Measurements from ENCODE around the gene ORC6. TPM values are rescaled to one million over a fixed set of nuclear protein-coding genes. Genes with fewer than 3 reads are reported as not detected.
A peak's percentile ranks its signal among the peaks of the same experiment; 100 is the strongest.

Gene ORC6
- total and polyA plus RNA-seq, 9 of the 15 experiments (the other 6 are each of a cell fraction or from before 2014, with no cell fraction given) = 18.7 to 71.4 (median 47.0) TPM

DNA sequence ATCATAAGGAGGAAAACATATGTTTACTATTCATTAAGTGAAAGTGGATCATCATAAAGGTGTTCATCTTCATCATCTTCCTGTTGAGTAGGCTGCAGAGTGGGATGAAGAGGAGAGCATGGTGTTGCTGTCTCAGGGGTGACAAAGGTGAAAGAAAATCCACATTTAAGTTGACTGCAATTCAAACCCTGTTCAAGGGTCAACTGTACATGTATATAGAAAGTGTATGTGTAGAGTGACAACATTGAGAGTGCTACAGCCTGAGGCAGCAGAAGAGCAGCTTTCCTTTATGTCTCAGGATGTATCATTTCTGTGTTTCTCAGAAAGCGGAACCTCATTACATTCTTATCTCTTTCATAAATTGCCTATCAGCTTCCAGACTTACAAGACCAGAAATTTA, 17.2 kb downstream of the ORC6 start:
- WGBS (ENCODE audit: insufficient coverage, low coverage, missing lambda C conversion rate) = 0% methylated on average over 1 of the region's 1 CpG
- TF ChIP-seq POLR2G (IDR thresholded peaks at IDR 0.05; ENCODE audit: low read depth, low read length) (no peak), NUFIP1 (IDR thresholded peaks at IDR 0.05; ENCODE audit: partially characterized antibody) (no peak), TCF3 (CRISPR knock-in tag; IDR thresholded peaks at IDR 0.05) (no peak), ZKSCAN8 (CRISPR knock-in tag; IDR thresholded peaks at IDR 0.05) (no peak), TSHZ1 (CRISPR knock-in tag; IDR thresholded peaks at IDR 0.05) (no peak), MAFG (tag; conservative IDR thresholded peaks at IDR 0.05) (no peak), NCOA1 (IDR thresholded peaks at IDR 0.05; ENCODE audit: low read depth) (no peak), ZNF717 (CRISPR knock-in tag; IDR thresholded peaks at IDR 0.05) (no peak), POLR3A (IDR thresholded peaks at IDR 0.05; ENCODE audit: borderline replicate concordance, extremely low read depth, insufficient read depth, insufficient read length) (no peak), FOXJ2 (tag; IDR thresholded peaks at IDR 0.05) (no peak), RFX1 (IDR thresholded peaks at IDR 0.05) (no peak), SNAPC5 (CRISPR knock-in tag; IDR thresholded peaks at IDR 0.05) (no peak)
- TF ChIP-seq, protein P1, sequence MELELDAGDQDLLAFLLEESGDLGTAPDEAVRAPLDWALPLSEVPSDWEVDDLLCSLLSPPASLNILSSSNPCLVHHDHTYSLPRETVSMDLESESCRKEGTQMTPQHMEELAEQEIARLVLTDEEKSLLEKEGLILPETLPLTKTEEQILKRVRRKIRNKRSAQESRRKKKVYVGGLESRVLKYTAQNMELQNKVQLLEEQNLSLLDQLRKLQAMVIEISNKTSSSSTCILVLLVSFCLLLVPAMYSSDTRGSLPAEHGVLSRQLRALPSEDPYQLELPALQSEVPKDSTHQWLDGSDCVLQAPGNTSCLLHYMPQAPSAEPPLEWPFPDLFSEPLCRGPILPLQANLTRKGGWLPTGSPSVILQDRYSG (tag; conservative IDR thresholded peaks at IDR 0.05; ENCODE audit: low read depth) = no peak
- TF ChIP-seq, protein P2, sequence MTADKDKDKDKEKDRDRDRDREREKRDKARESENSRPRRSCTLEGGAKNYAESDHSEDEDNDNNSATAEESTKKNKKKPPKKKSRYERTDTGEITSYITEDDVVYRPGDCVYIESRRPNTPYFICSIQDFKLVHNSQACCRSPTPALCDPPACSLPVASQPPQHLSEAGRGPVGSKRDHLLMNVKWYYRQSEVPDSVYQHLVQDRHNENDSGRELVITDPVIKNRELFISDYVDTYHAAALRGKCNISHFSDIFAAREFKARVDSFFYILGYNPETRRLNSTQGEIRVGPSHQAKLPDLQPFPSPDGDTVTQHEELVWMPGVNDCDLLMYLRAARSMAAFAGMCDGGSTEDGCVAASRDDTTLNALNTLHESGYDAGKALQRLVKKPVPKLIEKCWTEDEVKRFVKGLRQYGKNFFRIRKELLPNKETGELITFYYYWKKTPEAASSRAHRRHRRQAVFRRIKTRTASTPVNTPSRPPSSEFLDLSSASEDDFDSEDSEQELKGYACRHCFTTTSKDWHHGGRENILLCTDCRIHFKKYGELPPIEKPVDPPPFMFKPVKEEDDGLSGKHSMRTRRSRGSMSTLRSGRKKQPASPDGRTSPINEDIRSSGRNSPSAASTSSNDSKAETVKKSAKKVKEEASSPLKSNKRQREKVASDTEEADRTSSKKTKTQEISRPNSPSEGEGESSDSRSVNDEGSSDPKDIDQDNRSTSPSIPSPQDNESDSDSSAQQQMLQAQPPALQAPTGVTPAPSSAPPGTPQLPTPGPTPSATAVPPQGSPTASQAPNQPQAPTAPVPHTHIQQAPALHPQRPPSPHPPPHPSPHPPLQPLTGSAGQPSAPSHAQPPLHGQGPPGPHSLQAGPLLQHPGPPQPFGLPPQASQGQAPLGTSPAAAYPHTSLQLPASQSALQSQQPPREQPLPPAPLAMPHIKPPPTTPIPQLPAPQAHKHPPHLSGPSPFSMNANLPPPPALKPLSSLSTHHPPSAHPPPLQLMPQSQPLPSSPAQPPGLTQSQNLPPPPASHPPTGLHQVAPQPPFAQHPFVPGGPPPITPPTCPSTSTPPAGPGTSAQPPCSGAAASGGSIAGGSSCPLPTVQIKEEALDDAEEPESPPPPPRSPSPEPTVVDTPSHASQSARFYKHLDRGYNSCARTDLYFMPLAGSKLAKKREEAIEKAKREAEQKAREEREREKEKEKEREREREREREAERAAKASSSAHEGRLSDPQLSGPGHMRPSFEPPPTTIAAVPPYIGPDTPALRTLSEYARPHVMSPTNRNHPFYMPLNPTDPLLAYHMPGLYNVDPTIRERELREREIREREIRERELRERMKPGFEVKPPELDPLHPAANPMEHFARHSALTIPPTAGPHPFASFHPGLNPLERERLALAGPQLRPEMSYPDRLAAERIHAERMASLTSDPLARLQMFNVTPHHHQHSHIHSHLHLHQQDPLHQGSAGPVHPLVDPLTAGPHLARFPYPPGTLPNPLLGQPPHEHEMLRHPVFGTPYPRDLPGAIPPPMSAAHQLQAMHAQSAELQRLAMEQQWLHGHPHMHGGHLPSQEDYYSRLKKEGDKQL (CRISPR knock-in tag; IDR thresholded peaks at IDR 0.05; ENCODE audit: borderline replicate concordance) = no peak

More for the DNA sequence above, 17.2 kb downstream of the ORC6 start:
- Histone ChIP-seq H3K4me3 (no peak overlapping the region), H3K4me1 (replicated peaks in 1 of 2; ENCODE audit: control insufficient read depth in 2 of 2, insufficient read depth in 2 of 2, low read length in 2 of 2) (no peaks in the 10 kb centered on the region), H4K20me1 (replicated peaks; ENCODE audit: control insufficient read depth, insufficient read depth, low read length) (no peaks in the 10 kb centered on the region), H3K9me3 (replicated peaks; ENCODE audit: control insufficient read depth, insufficient read depth, low read depth, low read length) (no peaks in the 10 kb centered on the region), H3K79me2 (ENCODE audit: control insufficient read depth, insufficient read depth, low read length) (no peaks in the 10 kb centered on the region), H3K27ac (ENCODE audit: extremely low read depth, low read depth, low read length) (no peak overlapping the region), H3K27me3 (ENCODE audit: control insufficient read depth in 2 of 2, insufficient read depth in 2 of 2, low read length in 2 of 2) (no peaks in the 10 kb centered on the region), H3K9me1 (ENCODE audit: control insufficient read depth, insufficient read depth, low read length) (peaks cover 4% of the 10 kb centered on the region), H3K9ac (ENCODE audit: insufficient read depth in 1 of 2, low read depth in 2 of 2, low read length in 2 of 2) (no peak overlapping the region), H3K4me2 (ENCODE audit: insufficient read depth, low read length) (no peak overlapping the region), H2AFZ (ENCODE audit: low read depth, low read length) (no peak overlapping the region), H3K36me3 (ENCODE audit: control insufficient read depth, insufficient read depth, low read length) (peaks cover 5% of the 10 kb centered on the region; the same call in 1 of the 3 replicates)
- in situ Hi-C loops (cut with MboI) (no loop called here), intact Hi-C loops (cut with micrococcal nuclease) (no loop called here)
- DNase-seq (ENCODE audit: extremely low read depth in 1 of 4, low spot score in 3 of 4) = no peak
- TSS peak; percentile 33 for BruUV-seq (replicated peaks)
- ChIA-PET CTCF (ENCODE audit: low intra/inter-chr PET ratio) (no interaction called here), POLR2A (interaction anchor here (0.9 to 1.1 kb wide), 2 partner anchors 10 to 33 kb away, joined by 3 to 5 read pairs; no protein-coding TSS in a partner anchor)
- FAIRE-seq = no peak
- ATAC-seq = no peak
